GM18499 (cell line): ENCODE measurements around the gene B4GALT1.
A peak's percentile ranks its signal among the peaks of the same experiment; 100 is the strongest.

Experiments used
- ATAC-seq: cut with Tn5 transposase; IDR thresholded peaks from one replicate; pipeline ENCODE4 v1.9.1; 2021; ENCODE audit warnings: moderate number of reproducible peaks; ENCODE audit not compliant: insufficient read depth, unreplicated experiment

B4GALT1 gene, protein sequence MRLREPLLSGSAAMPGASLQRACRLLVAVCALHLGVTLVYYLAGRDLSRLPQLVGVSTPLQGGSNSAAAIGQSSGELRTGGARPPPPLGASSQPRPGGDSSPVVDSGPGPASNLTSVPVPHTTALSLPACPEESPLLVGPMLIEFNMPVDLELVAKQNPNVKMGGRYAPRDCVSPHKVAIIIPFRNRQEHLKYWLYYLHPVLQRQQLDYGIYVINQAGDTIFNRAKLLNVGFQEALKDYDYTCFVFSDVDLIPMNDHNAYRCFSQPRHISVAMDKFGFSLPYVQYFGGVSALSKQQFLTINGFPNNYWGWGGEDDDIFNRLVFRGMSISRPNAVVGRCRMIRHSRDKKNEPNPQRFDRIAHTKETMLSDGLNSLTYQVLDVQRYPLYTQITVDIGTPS

GRCh38 chr9:33167084-33167971 lies at the start of gene B4GALT1:
B4GALT1 (minus strand) TSS chr9:33167336; CDS start chr9:33167169, 167 bp downstream.
- no peak for ATAC-seq

GRCh38 chr9:33211695-33212393 lies 44.7 kb upstream of the B4GALT1 start:
- ATAC-seq = no peak

GRCh38 chr9:33210006-33210715 lies 43.0 kb upstream of the B4GALT1 start:
- ATAC-seq = no peak

DNA sequence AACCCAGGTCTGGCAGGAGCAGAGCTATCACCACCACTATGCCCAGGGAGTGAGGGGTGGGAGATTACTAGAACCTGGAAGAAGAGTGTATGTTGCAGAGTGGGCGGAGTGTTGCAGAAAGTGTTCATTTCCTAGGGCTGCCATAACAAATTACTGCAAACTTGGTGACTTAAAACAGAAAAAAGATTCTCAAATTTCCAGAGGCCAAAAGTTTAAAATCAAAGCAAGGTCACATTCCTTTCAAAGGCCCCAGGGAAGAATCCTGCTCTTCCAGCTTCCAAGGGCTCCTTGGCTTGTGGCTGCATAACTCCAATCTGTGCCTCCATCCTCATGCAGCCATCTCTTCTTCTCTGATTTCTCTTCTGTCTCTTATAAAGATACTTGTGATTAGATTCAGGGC lies 42.3 kb upstream of the B4GALT1 start:
- no peak for ATAC-seq

GRCh38 chr9:33202552-33203201 lies 35.5 kb upstream of the B4GALT1 start:
- peak; percentile 96 for ATAC-seq

DNA sequence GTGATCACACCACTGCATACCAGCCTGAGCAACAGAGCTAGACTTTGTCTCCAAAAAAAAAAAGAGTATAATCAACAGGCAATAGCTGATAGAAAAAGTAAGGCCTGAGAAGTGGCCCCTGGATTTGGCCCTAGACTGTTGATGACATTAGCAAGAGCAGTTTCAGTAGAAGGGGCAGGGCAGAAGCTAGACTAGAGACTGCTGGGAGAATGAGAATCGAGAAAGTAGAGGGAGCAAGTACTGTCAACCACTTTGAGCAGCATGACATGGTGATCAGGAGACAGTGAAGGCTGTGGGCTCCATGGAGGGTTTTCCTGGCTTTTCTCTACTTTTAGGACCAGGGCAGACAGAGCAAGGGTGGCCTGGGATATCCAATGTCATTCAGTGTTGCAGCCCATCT lies 34.9 kb upstream of the B4GALT1 start:
- ATAC-seq = peak; percentile 33

GRCh38 chr9:33198165-33198564 lies 31.0 kb upstream of the B4GALT1 start:
- ATAC-seq = no peak

DNA sequence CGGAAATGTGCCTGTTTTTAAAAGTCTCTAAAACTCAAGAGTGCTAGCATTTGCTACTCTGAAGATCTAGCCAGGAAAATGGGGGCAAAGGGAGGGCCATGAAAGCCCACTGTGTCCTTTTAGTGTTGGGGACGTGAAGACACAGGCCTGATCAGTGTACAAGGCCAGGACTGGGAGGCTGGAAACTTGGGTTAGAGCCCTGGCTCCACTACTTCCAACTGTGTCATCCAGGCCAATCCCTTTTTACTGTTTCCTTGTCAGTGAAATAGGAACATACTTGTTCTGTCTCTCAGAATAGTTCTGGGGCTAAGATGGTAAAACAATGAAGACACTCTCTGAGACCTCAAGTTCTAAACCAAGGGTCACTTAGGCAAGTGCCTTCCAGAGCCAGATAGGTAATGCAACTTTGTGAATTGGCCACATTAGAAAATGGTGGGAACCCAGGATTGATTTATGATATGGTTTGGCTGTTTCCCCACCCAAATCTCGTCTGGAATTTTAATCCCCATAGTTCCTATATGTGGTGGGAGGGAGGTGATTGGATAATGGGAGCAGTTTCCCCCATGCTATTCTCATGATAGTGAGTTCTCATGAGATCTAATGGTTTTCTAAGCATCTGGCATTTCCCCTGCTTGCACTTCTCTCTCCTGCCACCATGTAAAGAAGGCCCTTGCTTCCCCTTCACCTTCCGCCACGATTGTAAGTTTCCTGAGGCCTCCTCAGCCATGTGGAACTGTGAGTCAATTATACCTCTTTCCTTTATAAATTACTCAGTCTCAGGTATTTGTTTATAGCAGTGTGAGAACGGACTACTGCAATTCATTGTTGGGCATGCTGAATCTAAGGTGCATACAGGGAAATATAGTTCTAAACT lies 30.4 kb upstream of the B4GALT1 start:
- no peak for ATAC-seq

GRCh38 chr9:33196736-33197135 lies 29.6 kb upstream of the B4GALT1 start:
- ATAC-seq = no peak

- ATAC-seq = no peak
Measured at GRCh38 chr9:33193818-33194217, 26.7 kb upstream of the B4GALT1 start.

DNA sequence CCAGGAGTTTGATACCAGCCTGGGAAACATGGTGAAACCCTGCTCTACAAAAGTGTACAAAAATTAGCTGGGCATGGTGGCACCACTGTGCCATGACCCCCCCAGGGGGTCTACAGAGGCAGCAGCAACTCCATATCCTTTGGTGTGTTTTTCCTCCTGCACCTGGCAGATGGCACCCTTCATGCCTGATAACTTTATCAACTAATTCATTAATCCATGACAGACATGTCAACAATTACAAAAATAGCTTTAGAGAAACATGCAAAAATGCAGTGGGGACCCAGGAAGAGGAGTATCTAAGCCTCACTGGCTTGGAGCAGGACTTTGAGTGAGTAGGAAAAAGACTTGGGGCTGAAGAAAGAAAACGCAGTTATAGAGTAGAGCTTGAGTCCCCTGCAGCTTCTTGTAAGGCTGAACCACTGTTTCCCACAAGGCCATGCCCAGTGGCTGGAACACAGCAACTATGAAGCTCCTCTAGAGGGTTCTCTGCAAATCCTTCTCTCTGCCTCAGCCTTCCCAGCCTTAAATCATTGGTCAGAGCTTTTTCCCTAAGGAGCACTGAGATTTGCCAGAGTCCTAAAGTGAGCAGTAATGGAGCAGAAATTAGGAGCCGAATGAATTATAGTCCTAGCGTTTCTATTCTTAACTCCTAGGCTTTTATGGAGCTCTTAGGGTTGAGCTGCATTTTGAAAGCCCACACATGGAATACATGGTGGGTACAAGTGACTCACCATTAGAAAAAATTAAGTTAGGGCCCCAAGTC lies 25.5 kb upstream of the B4GALT1 start:
- no peak for ATAC-seq

DNA sequence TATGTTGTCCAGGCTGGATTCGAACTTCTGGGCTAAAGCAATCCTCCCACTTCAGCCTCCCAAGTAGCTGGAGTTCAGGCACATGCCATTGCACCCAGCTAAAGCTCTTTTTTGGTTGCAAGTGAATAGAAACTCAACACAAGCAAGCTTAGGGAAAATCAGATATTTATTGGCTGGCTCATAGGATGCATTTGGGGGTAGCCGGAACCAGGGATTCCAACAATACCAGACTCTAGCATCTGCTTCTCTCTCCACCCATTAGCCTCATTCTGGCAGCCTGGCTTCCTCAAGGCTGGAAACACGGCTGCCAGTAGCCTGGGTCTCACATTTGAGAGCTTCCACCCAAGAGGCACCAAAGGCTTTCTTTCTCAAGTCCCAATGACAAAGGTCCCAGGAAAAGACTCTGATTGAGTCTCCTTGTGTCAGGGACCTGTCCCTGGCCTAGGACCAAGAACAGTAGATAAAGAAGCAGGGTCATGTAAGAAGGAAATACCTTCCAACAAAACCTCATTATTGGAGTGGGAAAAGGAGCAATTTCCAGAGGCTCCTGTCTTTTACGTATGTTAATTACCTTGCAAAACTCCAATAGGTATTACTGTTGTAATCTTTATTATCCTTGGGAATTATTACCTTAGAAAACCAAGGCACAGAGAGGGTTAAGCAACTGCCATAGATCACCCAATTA lies 23.0 kb upstream of the B4GALT1 start:
- ATAC-seq = no peak

GRCh38 chr9:33189331-33189791 lies 22.2 kb upstream of the B4GALT1 start:
- ATAC-seq = no peak

DNA sequence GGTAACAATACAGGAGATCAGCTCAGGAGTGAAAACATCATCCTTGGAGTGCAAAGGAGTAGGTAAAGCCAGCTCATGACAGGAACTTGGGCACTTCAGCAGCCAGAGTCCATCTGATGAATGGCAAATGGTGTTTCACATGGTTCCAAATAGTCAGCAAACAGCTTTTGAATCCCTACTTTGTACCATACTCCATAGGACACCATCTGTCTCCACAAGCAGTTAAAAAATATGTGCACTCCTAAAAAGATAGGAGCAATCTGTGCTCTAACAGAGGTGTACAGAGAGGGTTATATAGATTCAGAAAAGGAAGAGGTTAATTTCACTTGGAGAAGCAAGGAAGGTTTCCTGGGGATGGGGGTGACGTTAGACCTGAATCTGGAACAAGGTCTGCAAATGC lies 21.6 kb upstream of the B4GALT1 start:
- ATAC-seq = no peak

DNA sequence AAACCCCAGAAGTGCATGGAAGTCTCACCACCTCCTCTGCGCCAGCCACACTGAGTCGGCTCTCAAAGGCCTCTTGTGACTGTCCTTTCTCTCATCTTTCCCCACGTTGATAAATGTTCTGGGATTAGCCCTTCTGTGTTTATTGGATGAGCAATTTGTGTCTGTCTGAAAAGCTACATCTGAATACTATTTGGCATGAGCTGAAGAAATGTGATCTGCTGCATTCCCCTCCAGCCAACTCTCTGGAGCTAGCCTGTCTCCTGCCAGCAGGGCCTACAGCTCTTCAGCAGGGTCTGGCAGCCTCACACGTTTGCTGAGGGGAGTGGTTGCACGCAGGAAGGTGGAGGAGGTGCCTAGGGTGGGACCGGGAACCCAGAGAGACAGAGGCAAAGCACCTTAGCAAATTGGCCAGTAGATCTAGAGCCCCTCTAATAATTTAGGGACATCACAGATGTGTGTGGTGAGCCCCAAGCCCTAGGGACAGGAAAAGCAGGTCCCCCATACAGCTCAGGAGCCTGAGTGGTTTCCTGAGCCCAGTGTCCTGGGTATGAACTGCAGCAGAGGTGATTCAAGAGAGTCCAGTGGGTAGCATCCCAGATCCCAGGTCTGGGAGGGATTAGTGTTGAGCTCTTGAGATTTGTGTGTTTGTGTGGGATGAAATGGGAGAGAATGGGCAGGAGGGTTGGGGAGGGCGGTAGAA lies 20.5 kb upstream of the B4GALT1 start:
- ATAC-seq = no peak

DNA sequence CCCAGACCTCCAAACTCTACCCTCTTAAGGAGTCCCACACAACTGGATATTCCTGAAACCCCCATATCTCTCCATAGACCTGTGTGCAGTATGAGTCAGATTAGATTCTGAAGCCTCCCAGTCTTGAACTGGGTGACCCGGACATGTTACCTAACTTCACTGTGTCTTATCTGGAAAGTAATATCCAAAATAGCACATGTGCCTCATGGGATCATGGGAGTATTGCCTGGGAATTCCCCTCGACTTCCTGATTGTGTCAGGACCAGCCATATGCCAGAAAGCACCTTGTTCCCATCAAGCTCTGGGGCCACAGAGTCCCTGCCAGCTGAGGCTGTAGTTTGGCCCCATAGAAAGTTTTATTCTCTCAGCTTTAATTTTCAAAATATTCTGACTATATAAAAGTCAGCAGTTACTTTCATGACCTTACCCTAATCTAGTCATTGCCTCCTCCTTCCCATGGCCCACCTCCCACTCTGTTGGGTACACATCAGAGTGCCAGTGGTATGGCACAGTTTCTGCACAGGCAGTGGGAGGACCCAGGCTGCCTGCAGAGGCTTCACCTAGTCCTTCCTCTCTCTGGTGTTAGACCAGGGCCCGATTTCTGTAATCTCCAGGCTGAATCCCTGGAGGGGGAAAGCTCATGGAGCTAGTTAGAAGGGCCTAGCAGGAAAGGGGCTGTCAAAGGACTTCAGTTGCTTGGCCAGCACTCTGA lies 19.5 kb upstream of the B4GALT1 start:
- no peak for ATAC-seq
